IMR-90 (cell line): ENCODE results near the gene ITK. TPM values are rescaled to one million over a fixed set of nuclear protein-coding genes. Genes with fewer than 3 reads are reported as not detected.

Experiments used
- ATAC-seq: fragments of 200-7000 bp; cut with Tn5 transposase; 2 replicates; pipeline ENCODE4 v1.9.1; 2020; ENCODE audit warnings: low read depth, mild to moderate bottlenecking, moderate library complexity
- BruUV-seq: library from RNA; stranded (reverse); fragments of 400-500 nt; replicated peaks from 2 replicates; lab custom pipeline; 2021; lab: Mats Ljungman, UMichigan
- CTCF ChIA-PET: fragments of 300-600 bp; formaldehyde crosslinking; extraction: SDS; loops from one replicate; lab custom pipeline; 2021; ENCODE audit warnings: antibody characterized with exemption; lab: Yijun Ruan, JAX
- POLR2A ChIA-PET: fragments of 300-600 bp; sonication (Branson Sonifier 250); formaldehyde crosslinking; loops from one replicate; lab custom pipeline; 2022; ENCODE audit warnings: antibody characterized with exemption; ENCODE audit not compliant: unreplicated experiment; lab: Charles Lee
- DNase-seq: peaks from one replicate; pipeline ENCODE4 v3.0.0; 2013
- H2AFZ ChIP-seq: replicated peaks from 2 replicates; pipeline ENCODE3; 2013; ENCODE audit warnings: low read length, mild to moderate bottlenecking; ENCODE audit not compliant: poor library complexity
- H2AK5ac ChIP-seq: 2 replicates; pipeline ENCODE4 v1.6.1; 2013; ENCODE audit warnings: low read depth, low read length, inconsistent platforms
- H2AK9ac ChIP-seq: replicated peaks from 2 replicates; pipeline ENCODE3; 2013; ENCODE audit warnings: mild to moderate bottlenecking, low read depth, low read length, moderate library complexity; ENCODE audit not compliant: poor library complexity
- H2BK120ac ChIP-seq: 2 replicates; pipeline ENCODE4 v1.6.1; 2013; ENCODE audit warnings: low read depth, low read length, inconsistent platforms
- H2BK15ac ChIP-seq: 3 replicates; pipeline ENCODE4 v1.6.1; 2013; ENCODE audit warnings: low read depth, low read length, inconsistent platforms
- H2BK20ac ChIP-seq: 2 replicates; pipeline ENCODE4 v1.6.1; 2013; ENCODE audit warnings: low read depth, mild to moderate bottlenecking, inconsistent platforms, low read length, moderate library complexity
- H2BK5ac ChIP-seq: 2 replicates; pipeline ENCODE4 v1.6.1; 2013; ENCODE audit warnings: mild to moderate bottlenecking, low read depth, low read length, inconsistent platforms; ENCODE audit not compliant: poor library complexity, severe bottlenecking
- H3K14ac ChIP-seq: replicated peaks from 2 replicates; pipeline ENCODE4 v1.6.1; 2013; ENCODE audit warnings: low read depth, low read length, inconsistent platforms
- H3K18ac ChIP-seq: 2 replicates; pipeline ENCODE4 v1.6.1; 2013; ENCODE audit warnings: low read depth, low read length, control low read depth
- H3K23ac ChIP-seq: 2 replicates; pipeline ENCODE4 v1.6.1; 2013; ENCODE audit warnings: low read depth, low read length, inconsistent platforms
- H3K27ac ChIP-seq: 2 replicates; pipeline ENCODE4 v1.5.1; 2013; ENCODE audit warnings: mild to moderate bottlenecking, control low read depth, low read length; ENCODE audit not compliant: insufficient read depth
- H3K27me3 ChIP-seq: 2 replicates; pipeline ENCODE4 v1.6.1; 2013; ENCODE audit warnings: low read length; ENCODE audit not compliant: control insufficient read depth, insufficient read depth
- H3K36me3 ChIP-seq: 2 replicates; pipeline ENCODE4 v1.6.1; 2013; ENCODE audit warnings: low read length, mixed read lengths; ENCODE audit not compliant: control insufficient read depth, insufficient read depth
- H3K4ac ChIP-seq: 2 replicates; pipeline ENCODE4 v1.6.1; 2013; ENCODE audit warnings: low read depth, low read length, inconsistent platforms
- H3K4me1 ChIP-seq: 2 replicates; pipeline ENCODE4 v1.6.1; 2013; ENCODE audit warnings: low read length, mixed read lengths; ENCODE audit not compliant: control insufficient read depth, insufficient read depth
- H3K4me2 ChIP-seq: 2 replicates; pipeline ENCODE4 v1.6.1; 2013; ENCODE audit warnings: low read depth, mild to moderate bottlenecking, control low read depth, low read length, moderate library complexity
- H3K4me3 ChIP-seq: 2 replicates; pipeline ENCODE4 v1.5.1; 2013; ENCODE audit warnings: low read depth, mild to moderate bottlenecking, control low read depth, low read length, moderate library complexity; ENCODE audit not compliant: insufficient read depth
- H3K56ac ChIP-seq: 2 replicates; pipeline ENCODE4 v1.6.1; 2013; ENCODE audit warnings: low read length, inconsistent platforms; ENCODE audit not compliant: insufficient read depth; ENCODE audit errors: extremely low read depth
- H3K79me1 ChIP-seq, 2 experiments: 2 replicates each; pipeline ENCODE4 v1.6.1; 2013; ENCODE audit warnings: low read length in 2 of 2, inconsistent platforms in 1 of 2, low read depth in 1 of 2
- H3K9ac ChIP-seq: 2 replicates; pipeline ENCODE4 v1.6.1; 2013; ENCODE audit warnings: low read depth, low read length, control low read depth
- H3K9me1 ChIP-seq: 2 replicates; pipeline ENCODE4 v1.6.1; 2013; ENCODE audit warnings: low read length, inconsistent platforms; ENCODE audit not compliant: insufficient read depth
- H3K9me3 ChIP-seq: 2 replicates; pipeline ENCODE4 v1.6.1; 2013; ENCODE audit warnings: low read length; ENCODE audit not compliant: control insufficient read depth, insufficient read depth
- H4K20me1 ChIP-seq: 2 replicates; pipeline ENCODE4 v1.6.1; 2013; ENCODE audit warnings: low read length, inconsistent platforms; ENCODE audit not compliant: insufficient read depth
- H4K5ac ChIP-seq: 2 replicates; pipeline ENCODE4 v1.6.1; 2013; ENCODE audit warnings: mild to moderate bottlenecking, low read depth, low read length, control low read depth
- H4K8ac ChIP-seq, 2 experiments: 2 replicates each; pipeline ENCODE4 v1.6.1; 2013; ENCODE audit warnings: low read depth in 2 of 2, low read length in 2 of 2, control low read depth in 1 of 2, inconsistent platforms in 1 of 2
- H4K91ac ChIP-seq: 2 replicates; pipeline ENCODE4 v1.6.1; 2013; ENCODE audit warnings: low read depth, low read length, inconsistent platforms; ENCODE audit not compliant: insufficient read depth
- BHLHE40 ChIP-seq: fragments of 150-350 bp; IDR thresholded peaks from 2 replicates; pipeline ENCODE4 v1.6.1; 2016; ENCODE audit warnings: mild to moderate bottlenecking, low read depth, low read length
- CEBPB ChIP-seq: IDR thresholded peaks from 2 replicates; pipeline ENCODE4 v1.6.1; 2012; ENCODE audit warnings: low read depth, low read length, improper control_type of control experiment
- MXI1 ChIP-seq: IDR thresholded peaks from 2 replicates; pipeline ENCODE4 v1.6.1; 2012; ENCODE audit warnings: low read depth, mild to moderate bottlenecking, low read length, moderate library complexity, borderline replicate concordance
- WGBS, 2 experiments: methylation state at CpG; one replicate each; pipeline versions ENCODE4 v1.1.5 to v1.1.7; 2013; ENCODE audit warnings: missing lambda C conversion rate in 2 of 2; ENCODE audit not compliant: insufficient read length in 1 of 2; ENCODE audit errors: extremely low coverage in 2 of 2; 5-methylcytosine and 5-hydroxymethylcytosine counted together
- dilution Hi-C: fragments of 300-500 bp; cut with HindIII; formaldehyde crosslinking; loops from one replicate; pipeline ENCODE4 v1.14.3; 2018; ENCODE audit warnings: low sequenced_read_pairs; ENCODE audit not compliant: unreplicated experiment
- in situ Hi-C: fragments of 300-500 bp; cut with MboI; formaldehyde crosslinking; loops from 3 replicates; pipeline ENCODE4 v1.14.3; 2019; ENCODE audit warnings: low sequenced_read_pairs, inconsistent platforms, mixed read lengths
- intact Hi-C: fragments of 100-400 bp; cut with micrococcal nuclease; formaldehyde crosslinking; loops from 2 replicates; pipeline ENCODE4 v1.10.0; 2022
- polyA plus RNA-seq, 3 experiments: library from polyadenylated mRNA; depleted of rRNA; stranded (reverse); fragments of >200 nt; gene quantifications; 2 replicates each; pipeline ENCODE4 v1.2.3, GENCODE V29; 2012; ENCODE audit warnings: low replicate concordance in 1 of 3
- total RNA-seq: library from RNA; depleted of rRNA; stranded (reverse); fragments of >200 nt; gene quantifications from 2 replicates; pipeline ENCODE4 v1.2.3, GENCODE V29; 2012
- TF ChIP-seq, protein P1 (sequence below): conservative IDR thresholded peaks from 2 replicates; pipeline ENCODE4 v1.5.1; 2012; ENCODE audit warnings: mild to moderate bottlenecking, low read depth, low read length, improper control_type of control experiment

Gene ITK
- total and polyA plus RNA-seq, 2 of the 4 experiments (the other 2 are of a cell fraction), result not detected

DNA sequence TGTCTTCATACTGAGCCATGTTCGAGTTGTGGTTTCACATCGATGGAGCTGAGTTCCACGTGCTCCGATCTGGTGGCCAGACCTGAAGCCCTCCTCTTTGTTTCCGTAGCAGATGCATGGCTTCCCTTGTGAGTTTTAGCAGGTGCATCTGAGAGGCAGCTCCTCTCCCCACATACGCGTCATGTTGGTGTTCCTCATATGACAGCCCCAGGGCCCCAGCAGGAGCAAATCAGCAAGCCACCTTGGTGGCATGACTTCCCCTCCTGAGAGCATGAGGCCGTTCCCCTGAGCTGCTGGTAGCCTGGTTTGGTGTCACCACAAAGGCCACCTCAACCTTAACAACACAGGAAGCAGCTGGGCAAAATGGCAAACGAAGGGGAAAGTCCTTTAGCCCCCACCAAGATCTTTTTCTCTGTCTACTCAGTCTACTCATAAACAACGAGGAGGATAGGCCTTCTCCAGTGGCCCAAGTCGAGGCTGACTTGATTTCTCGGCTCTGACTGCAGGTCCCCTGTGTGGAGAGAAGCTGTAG lies 91.2 kb downstream of the ITK start:
- no peak overlapping the region for H3K23ac ChIP-seq
- BruUV-seq, result no TSS peak
- H4K91ac ChIP-seq, result no peak overlapping the region
- in situ Hi-C loops, result no loop called here
- CTCF ChIA-PET, result no interaction called here
- no peak for DNase-seq
- H3K9me1 ChIP-seq, result no peaks in the 10 kb centered on the region
- H3K36me3 ChIP-seq, result no peaks in the 10 kb centered on the region
- H2BK120ac ChIP-seq, result no peak overlapping the region
- no peak overlapping the region for H4K5ac ChIP-seq
- no peaks in the 10 kb centered on the region for H4K20me1 ChIP-seq
- H3K4me3 ChIP-seq, result no peak overlapping the region
- no peak overlapping the region for H3K27ac ChIP-seq
- no peak overlapping the region for H4K8ac ChIP-seq
- H3K18ac ChIP-seq, result no peak overlapping the region
- no peak overlapping the region for H2BK15ac ChIP-seq
- POLR2A ChIA-PET, result no interaction called here
- intact Hi-C loops, result no loop called here
- no peak overlapping the region for H2AFZ ChIP-seq
- no peak overlapping the region for H3K9ac ChIP-seq
- no peak overlapping the region for H3K4ac ChIP-seq
- H3K27me3 ChIP-seq, result peaks cover 8% of the 10 kb centered on the region
- no peaks in the 10 kb centered on the region for H3K4me1 ChIP-seq
- no peak overlapping the region for H2AK5ac ChIP-seq
- H2BK20ac ChIP-seq, result no peak overlapping the region
- TF ChIP-seq CEBPB (no peak), BHLHE40 (no peak), MXI1 (no peak)
- TF ChIP-seq, protein P1, sequence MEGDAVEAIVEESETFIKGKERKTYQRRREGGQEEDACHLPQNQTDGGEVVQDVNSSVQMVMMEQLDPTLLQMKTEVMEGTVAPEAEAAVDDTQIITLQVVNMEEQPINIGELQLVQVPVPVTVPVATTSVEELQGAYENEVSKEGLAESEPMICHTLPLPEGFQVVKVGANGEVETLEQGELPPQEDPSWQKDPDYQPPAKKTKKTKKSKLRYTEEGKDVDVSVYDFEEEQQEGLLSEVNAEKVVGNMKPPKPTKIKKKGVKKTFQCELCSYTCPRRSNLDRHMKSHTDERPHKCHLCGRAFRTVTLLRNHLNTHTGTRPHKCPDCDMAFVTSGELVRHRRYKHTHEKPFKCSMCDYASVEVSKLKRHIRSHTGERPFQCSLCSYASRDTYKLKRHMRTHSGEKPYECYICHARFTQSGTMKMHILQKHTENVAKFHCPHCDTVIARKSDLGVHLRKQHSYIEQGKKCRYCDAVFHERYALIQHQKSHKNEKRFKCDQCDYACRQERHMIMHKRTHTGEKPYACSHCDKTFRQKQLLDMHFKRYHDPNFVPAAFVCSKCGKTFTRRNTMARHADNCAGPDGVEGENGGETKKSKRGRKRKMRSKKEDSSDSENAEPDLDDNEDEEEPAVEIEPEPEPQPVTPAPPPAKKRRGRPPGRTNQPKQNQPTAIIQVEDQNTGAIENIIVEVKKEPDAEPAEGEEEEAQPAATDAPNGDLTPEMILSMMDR, result no peak
- WGBS, 2 experiments, result 86% methylated on average over 4 of the region's 12 CpGs; no CpG with 5 or more reads in 1 of the 2 experiments
- H2BK5ac ChIP-seq, result no peak overlapping the region
- H3K79me1 ChIP-seq, result no peaks in the 10 kb centered on the region
- no peak for ATAC-seq
- dilution Hi-C loops, result no loop called here
- H3K9me3 ChIP-seq, result no peaks in the 10 kb centered on the region
- H3K4me2 ChIP-seq, result no peak overlapping the region
- H2AK9ac ChIP-seq, result no peak overlapping the region
- H3K56ac ChIP-seq, result no peak overlapping the region
- H3K14ac ChIP-seq, result no peak overlapping the region
